HG03108 (cell line): ENCODE results near the gene ACTN1.

Source experiments
- ATAC-seq: cut with Tn5 transposase; IDR thresholded peaks from one replicate; pipeline ENCODE4 v1.9.1; 2021; ENCODE audit warnings: moderate library complexity; ENCODE audit not compliant: unreplicated experiment

Gene ACTN1

GRCh38 chr14:68951800-68952530 is 27.1 kb downstream of the ACTN1 start:
- no peak for ATAC-seq

- no peak for ATAC-seq
These were observed 27.9 kb downstream of the ACTN1 start for GRCh38 chr14:68951035-68951797.

- ATAC-seq = no peak
These were observed 29.0 kb downstream of the ACTN1 start for GRCh38 chr14:68950111-68950510.

- no peak for ATAC-seq
These were observed 29.5 kb downstream of the ACTN1 start for GRCh38 chr14:68949601-68949965.

GRCh38 chr14:68948686-68949600 is 30.2 kb downstream of the ACTN1 start:
- ATAC-seq = no peak

GRCh38 chr14:68947802-68948201 is 31.3 kb downstream of the ACTN1 start:
- ATAC-seq = no peak

GRCh38 chr14:68946489-68946822 is 32.6 kb downstream of the ACTN1 start:
- no peak for ATAC-seq

GRCh38 chr14:68945585-68946488 is 33.3 kb downstream of the ACTN1 start:
- ATAC-seq = no peak

GRCh38 chr14:68945190-68945584 is 33.9 kb downstream of the ACTN1 start:
- ATAC-seq = no peak

GRCh38 chr14:68944162-68944561 is 34.9 kb downstream of the ACTN1 start:
- ATAC-seq = no peak

- ATAC-seq = no peak
These were observed 36.0 kb downstream of the ACTN1 start for GRCh38 chr14:68943107-68943506.

GRCh38 chr14:68942296-68943035 is 36.6 kb downstream of the ACTN1 start:
- no peak for ATAC-seq

GRCh38 chr14:68941820-68942219 is 37.3 kb downstream of the ACTN1 start:
- no peak for ATAC-seq

- no peak for ATAC-seq
These were observed 38.4 kb downstream of the ACTN1 start for GRCh38 chr14:68940614-68941185.

GRCh38 chr14:68939893-68940613 is 39.0 kb downstream of the ACTN1 start:
- ATAC-seq = no peak

- no peak for ATAC-seq
These were observed 39.8 kb downstream of the ACTN1 start for GRCh38 chr14:68939181-68939892.

GRCh38 chr14:68938271-68939150 is 40.6 kb downstream of the ACTN1 start:
- no peak for ATAC-seq
